ENCODE measurements around the gene MT1X. TPM values are rescaled to one million over a fixed set of nuclear protein-coding genes. Genes with fewer than 3 reads are reported as not detected.

The MT1X gene
- total and polyA plus RNA-seq, 2 of the 13 experiments (the other 11 are each of a cell fraction or from before 2014, with no cell fraction given): 19.7 to 288 TPM

DNA sequence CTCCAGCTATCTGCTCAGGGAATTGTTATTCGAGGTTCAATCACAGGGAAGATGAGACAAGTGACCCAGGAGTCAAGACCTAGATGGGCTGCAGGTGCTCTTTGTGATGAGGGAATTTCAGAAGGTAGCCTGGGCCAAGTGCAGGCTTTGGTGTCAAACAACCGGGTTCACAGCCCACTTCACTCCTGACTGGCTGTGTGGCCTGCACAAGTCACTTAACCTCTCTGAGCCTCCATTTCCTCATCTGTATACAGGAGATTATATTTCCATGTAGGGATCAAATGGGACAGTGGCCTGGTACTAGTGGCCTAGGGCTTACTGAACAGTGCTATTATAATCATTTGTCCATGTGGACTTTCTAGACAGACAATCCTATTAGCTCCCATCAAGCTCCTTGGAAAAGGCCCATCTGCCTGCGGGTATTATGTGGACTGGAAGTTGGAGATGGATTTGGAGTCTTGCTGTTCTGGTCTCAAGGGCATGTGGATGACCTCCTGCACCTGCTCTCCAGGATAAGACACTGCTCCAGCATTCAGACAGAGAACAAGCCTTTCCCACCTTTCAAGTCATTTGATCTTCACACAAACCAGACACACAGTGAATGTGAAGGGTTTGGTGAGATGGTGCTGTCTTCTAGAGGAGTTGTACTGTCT lies 3.1 kb upstream of the MT1X start:
- TF ChIP-seq, protein P1, sequence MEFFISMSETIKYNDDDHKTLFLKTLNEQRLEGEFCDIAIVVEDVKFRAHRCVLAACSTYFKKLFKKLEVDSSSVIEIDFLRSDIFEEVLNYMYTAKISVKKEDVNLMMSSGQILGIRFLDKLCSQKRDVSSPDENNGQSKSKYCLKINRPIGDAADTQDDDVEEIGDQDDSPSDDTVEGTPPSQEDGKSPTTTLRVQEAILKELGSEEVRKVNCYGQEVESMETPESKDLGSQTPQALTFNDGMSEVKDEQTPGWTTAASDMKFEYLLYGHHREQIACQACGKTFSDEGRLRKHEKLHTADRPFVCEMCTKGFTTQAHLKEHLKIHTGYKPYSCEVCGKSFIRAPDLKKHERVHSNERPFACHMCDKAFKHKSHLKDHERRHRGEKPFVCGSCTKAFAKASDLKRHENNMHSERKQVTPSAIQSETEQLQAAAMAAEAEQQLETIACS (CRISPR knock-in tag; IDR thresholded peaks at IDR 0.05): no peak
- peak; percentile 91 for TF ChIP-seq ZNF768 (CRISPR knock-in tag; IDR thresholded peaks at IDR 0.05)
- no peak overlapping the region for H2AFZ ChIP-seq (ENCODE audit: low read length)
- no peak for FAIRE-seq
- ChIA-PET POLR2A (no interaction called here), CTCF (ENCODE audit: low intra/inter-chr PET ratio, low total read pairs) (no interaction called here)
- H3K9me3 ChIP-seq (ENCODE audit: low read length): no peaks in the 10 kb centered on the region
- no peak overlapping the region for H3K4me3 ChIP-seq (replicated peaks in 1 of 3; ENCODE audit: insufficient read depth in 1 of 3, low read depth in 2 of 3, low read length in 3 of 3)
- intact Hi-C loops (cut with micrococcal nuclease; ENCODE audit: unreplicated experiment): no loop called here
- H4K20me1 ChIP-seq (ENCODE audit: insufficient read depth, low read length): no peaks in the 10 kb centered on the region
- BruUV-seq (replicated peaks): no TSS peak
- WGBS (ENCODE audit: low lambda C conversion rate): 6% methylated on average over 3 of the region's 3 CpGs
- H3K9ac ChIP-seq (ENCODE audit: insufficient read depth, low read depth, low read length): no peak overlapping the region
- ATAC-seq: no peak
- in situ Hi-C loops (cut with HindIII; ENCODE audit: extremely low pct_ligation_motif_present, low pct_unique_long_range_greater_than_20kb): no loop called here
- no peaks in the 10 kb centered on the region for H3K36me3 ChIP-seq (replicated peaks in 1 of 2; ENCODE audit: control insufficient read depth in 1 of 2, insufficient read depth in 2 of 2, low read length in 2 of 2)
- no peak overlapping the region for H3K27ac ChIP-seq (ENCODE audit: extremely low read length, insufficient read depth, low read length)
- H3K4me1 ChIP-seq (ENCODE audit: insufficient read depth, low read length): peaks cover 42% of the 10 kb centered on the region
- no peak for DNase-seq (ENCODE audit: low spot score)
- no peaks in the 10 kb centered on the region for H3K79me2 ChIP-seq (ENCODE audit: insufficient read depth, low read length)
- no peak overlapping the region for H3K4me2 ChIP-seq (ENCODE audit: low read depth, low read length)
- H3K27me3 ChIP-seq (ENCODE audit: control insufficient read depth in 1 of 2, insufficient read depth in 2 of 2, low read length in 2 of 2): peaks cover 0 to 20% of the 10 kb centered on the region in 2 experiments; a peak in 2 of 5 replicates

DNA sequence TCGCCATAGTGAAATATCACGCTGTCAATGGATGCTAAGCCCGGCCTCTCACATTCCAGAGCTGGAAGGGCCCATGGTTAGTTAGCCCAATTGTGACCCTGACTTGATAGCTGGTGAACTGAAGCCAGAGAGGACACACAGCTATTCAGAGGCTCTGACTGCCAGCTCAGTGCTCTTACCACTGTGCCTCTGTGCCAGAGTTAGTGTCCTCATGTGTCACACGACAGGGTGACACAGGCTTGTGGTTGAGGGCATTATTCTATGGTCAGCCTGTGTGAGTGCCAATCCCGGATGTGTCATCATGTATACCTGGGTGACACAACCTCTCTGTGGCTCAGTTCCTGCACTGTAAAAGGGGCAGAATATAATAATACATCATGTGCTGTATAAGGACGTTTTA lies 2.5 kb upstream of the MT1X start:
- ATAC-seq (no peak), DNase-seq (ENCODE audit: low spot score) (peak; percentile 23)
- no peak overlapping the region for H3K27ac ChIP-seq (ENCODE audit: extremely low read length, insufficient read depth, low read length)

More for the DNA sequence above, 2.5 kb upstream of the MT1X start:
- CTCF ChIA-PET (ENCODE audit: low intra/inter-chr PET ratio, low total read pairs): no interaction called here
- peaks cover 45% of the 10 kb centered on the region for H3K4me1 ChIP-seq (ENCODE audit: insufficient read depth, low read length)
- 3% methylated on average over 6 of the region's 6 CpGs for WGBS (ENCODE audit: low lambda C conversion rate)
- intact Hi-C loops (cut with micrococcal nuclease; ENCODE audit: unreplicated experiment): no loop called here
- no peaks in the 10 kb centered on the region for H4K20me1 ChIP-seq (ENCODE audit: insufficient read depth, low read length)
- peak; percentile 8; the same call in 1 of the 2 replicates for TF ChIP-seq CEBPB (IDR thresholded peaks at IDR 0.05; ENCODE audit: borderline replicate concordance, low read depth, low read length)
- peak; percentile 15; the same call in 1 of the 2 replicates for TF ChIP-seq SAP130 (CRISPR knock-in tag; IDR thresholded peaks at IDR 0.05; ENCODE audit: low read depth)
- TF ChIP-seq, protein P2, sequence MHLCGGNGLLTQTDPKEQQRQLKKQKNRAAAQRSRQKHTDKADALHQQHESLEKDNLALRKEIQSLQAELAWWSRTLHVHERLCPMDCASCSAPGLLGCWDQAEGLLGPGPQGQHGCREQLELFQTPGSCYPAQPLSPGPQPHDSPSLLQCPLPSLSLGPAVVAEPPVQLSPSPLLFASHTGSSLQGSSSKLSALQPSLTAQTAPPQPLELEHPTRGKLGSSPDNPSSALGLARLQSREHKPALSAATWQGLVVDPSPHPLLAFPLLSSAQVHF (CRISPR knock-in tag; IDR thresholded peaks at IDR 0.05): no peak
- TF ChIP-seq ATRX (CRISPR knock-in tag; IDR thresholded peaks at IDR 0.05; ENCODE audit: borderline replicate concordance): no peak
- TF ChIP-seq, protein P3, sequence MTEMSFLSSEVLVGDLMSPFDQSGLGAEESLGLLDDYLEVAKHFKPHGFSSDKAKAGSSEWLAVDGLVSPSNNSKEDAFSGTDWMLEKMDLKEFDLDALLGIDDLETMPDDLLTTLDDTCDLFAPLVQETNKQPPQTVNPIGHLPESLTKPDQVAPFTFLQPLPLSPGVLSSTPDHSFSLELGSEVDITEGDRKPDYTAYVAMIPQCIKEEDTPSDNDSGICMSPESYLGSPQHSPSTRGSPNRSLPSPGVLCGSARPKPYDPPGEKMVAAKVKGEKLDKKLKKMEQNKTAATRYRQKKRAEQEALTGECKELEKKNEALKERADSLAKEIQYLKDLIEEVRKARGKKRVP (CRISPR knock-in tag; IDR thresholded peaks at IDR 0.05): peak in 1 of 2 experiments; percentile 33; a peak in 1 of 4 replicates
- peak; percentile 31; the same call in 1 of the 2 replicates for TF ChIP-seq CREB1 (IDR thresholded peaks at IDR 0.05)
- no peak for TF ChIP-seq CREB1 (CRISPR knock-in tag; IDR thresholded peaks at IDR 0.05)
- TF ChIP-seq, protein P4, sequence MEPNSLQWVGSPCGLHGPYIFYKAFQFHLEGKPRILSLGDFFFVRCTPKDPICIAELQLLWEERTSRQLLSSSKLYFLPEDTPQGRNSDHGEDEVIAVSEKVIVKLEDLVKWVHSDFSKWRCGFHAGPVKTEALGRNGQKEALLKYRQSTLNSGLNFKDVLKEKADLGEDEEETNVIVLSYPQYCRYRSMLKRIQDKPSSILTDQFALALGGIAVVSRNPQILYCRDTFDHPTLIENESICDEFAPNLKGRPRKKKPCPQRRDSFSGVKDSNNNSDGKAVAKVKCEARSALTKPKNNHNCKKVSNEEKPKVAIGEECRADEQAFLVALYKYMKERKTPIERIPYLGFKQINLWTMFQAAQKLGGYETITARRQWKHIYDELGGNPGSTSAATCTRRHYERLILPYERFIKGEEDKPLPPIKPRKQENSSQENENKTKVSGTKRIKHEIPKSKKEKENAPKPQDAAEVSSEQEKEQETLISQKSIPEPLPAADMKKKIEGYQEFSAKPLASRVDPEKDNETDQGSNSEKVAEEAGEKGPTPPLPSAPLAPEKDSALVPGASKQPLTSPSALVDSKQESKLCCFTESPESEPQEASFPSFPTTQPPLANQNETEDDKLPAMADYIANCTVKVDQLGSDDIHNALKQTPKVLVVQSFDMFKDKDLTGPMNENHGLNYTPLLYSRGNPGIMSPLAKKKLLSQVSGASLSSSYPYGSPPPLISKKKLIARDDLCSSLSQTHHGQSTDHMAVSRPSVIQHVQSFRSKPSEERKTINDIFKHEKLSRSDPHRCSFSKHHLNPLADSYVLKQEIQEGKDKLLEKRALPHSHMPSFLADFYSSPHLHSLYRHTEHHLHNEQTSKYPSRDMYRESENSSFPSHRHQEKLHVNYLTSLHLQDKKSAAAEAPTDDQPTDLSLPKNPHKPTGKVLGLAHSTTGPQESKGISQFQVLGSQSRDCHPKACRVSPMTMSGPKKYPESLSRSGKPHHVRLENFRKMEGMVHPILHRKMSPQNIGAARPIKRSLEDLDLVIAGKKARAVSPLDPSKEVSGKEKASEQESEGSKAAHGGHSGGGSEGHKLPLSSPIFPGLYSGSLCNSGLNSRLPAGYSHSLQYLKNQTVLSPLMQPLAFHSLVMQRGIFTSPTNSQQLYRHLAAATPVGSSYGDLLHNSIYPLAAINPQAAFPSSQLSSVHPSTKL (CRISPR knock-in tag; IDR thresholded peaks at IDR 0.05): 0 out of 2 replicates have a peak, but pooled peaks have one; percentile 12
- no peak overlapping the region for H2AFZ ChIP-seq (ENCODE audit: low read length)
- H3K4me2 ChIP-seq (ENCODE audit: low read depth, low read length): no peak overlapping the region
- in situ Hi-C loops (cut with HindIII; ENCODE audit: extremely low pct_ligation_motif_present, low pct_unique_long_range_greater_than_20kb): no loop called here
- no peak overlapping the region for H3K9ac ChIP-seq (ENCODE audit: insufficient read depth, low read depth, low read length)
- POLR2A ChIA-PET: interaction anchor here (1.0 kb wide), 1 partner anchor 73 kb away, joined by 3 read pairs; no protein-coding TSS in a partner anchor
- H3K9me3 ChIP-seq (ENCODE audit: low read length): no peaks in the 10 kb centered on the region
- no peaks in the 10 kb centered on the region for H3K36me3 ChIP-seq (replicated peaks in 1 of 2; ENCODE audit: control insufficient read depth in 1 of 2, insufficient read depth in 2 of 2, low read length in 2 of 2)
- no peak for FAIRE-seq
- H3K27me3 ChIP-seq (ENCODE audit: control insufficient read depth in 1 of 2, insufficient read depth in 2 of 2, low read length in 2 of 2): peaks cover 0 to 20% of the 10 kb centered on the region in 2 experiments; a peak in 2 of 5 replicates
- H3K4me3 ChIP-seq (replicated peaks in 1 of 3; ENCODE audit: insufficient read depth in 1 of 3, low read depth in 2 of 3, low read length in 3 of 3): no peak overlapping the region
- no peaks in the 10 kb centered on the region for H3K79me2 ChIP-seq (ENCODE audit: insufficient read depth, low read length)
- no TSS peak for BruUV-seq (replicated peaks)

Measured in HepG2 (cell line).